ENCODE results near the gene TTC28. TPM values are rescaled to one million over a fixed set of nuclear protein-coding genes. Genes with fewer than 3 reads are reported as not detected.

The TTC28 gene
- total and polyA plus RNA-seq, 12 donors, result 2.1 to 27.7 (median 20.4) TPM

DNA sequence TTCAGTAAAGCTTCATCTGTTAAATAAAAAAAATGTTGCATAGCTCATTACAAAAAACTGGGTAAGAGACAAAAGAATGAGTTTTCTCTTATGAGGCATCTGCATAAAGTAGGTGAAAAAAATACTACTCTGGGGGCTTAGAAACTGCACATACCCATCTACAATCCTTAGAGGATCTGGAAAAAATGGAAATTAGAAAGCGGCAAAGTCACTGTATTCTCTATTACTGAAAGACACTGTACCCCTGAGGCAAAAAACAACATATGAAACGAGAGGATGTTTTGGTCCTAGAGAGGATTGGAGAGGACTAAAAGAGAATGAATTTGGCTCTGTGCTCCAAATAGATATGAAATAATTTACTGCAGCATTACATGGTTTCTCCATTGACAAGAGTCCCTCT, 553.8 kb downstream of the TTC28 start:
- H3K27me3 ChIP-seq, result no peaks in the 10 kb centered on the region
- intact Hi-C loops (cut with DNase I), result no loop called here
- no peaks in the 10 kb centered on the region for H3K36me3 ChIP-seq
- DNase-seq (no peak), ATAC-seq (no peak)
- no peak overlapping the region for H3K4me3 ChIP-seq
- 87 to 89% methylated on average over 2 of the region's 2 CpGs for WGBS, 2 donors
- no peak overlapping the region for H3K27ac ChIP-seq
- H3K9me3 ChIP-seq, result no peaks in the 10 kb centered on the region
- TF ChIP-seq, protein P1, sequence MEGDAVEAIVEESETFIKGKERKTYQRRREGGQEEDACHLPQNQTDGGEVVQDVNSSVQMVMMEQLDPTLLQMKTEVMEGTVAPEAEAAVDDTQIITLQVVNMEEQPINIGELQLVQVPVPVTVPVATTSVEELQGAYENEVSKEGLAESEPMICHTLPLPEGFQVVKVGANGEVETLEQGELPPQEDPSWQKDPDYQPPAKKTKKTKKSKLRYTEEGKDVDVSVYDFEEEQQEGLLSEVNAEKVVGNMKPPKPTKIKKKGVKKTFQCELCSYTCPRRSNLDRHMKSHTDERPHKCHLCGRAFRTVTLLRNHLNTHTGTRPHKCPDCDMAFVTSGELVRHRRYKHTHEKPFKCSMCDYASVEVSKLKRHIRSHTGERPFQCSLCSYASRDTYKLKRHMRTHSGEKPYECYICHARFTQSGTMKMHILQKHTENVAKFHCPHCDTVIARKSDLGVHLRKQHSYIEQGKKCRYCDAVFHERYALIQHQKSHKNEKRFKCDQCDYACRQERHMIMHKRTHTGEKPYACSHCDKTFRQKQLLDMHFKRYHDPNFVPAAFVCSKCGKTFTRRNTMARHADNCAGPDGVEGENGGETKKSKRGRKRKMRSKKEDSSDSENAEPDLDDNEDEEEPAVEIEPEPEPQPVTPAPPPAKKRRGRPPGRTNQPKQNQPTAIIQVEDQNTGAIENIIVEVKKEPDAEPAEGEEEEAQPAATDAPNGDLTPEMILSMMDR (IDR thresholded peaks at IDR 0.05), result no peak
- H3K4me1 ChIP-seq, result peaks cover 0 to 9% (median 6%) of the 10 kb centered on the region in 9 donors

DNA sequence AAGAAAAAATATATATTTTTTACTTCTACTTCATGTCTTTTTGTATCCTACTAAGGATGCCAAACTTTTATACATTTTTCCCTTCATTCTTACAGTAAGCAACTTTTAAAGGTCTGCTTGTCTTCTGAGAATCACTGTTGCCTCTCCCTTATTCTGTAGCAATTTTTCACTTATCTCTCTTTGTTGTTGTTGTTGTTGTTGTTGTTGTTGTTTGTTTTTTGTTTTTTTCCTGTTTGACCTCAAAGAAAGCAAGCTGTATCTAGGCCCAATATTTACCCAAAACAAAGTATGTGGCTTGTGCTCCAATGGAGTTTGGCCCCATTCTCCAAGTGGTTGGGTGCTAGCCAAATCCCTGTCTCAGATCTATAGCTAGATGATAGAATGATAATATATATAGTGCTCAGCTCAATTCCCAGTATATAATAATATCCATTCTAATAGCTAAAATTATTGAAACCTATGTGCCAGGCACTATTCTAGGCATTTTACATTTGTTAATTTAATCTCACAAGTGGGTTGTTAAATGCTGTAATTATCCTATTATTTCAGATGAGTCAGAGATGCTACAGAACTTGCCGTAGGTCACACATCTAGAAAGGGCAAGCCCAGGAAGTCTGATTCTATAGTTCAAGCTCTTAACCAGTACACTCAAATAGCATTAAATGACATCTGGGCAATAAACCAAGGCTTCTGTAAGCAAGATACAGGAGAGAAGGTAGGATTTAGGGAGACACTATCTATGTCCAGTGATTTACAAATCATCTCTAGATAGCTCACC, 555.5 kb downstream of the TTC28 start:
- Histone ChIP-seq H3K4me1 (peaks cover 0 to 21% (median 10%) of the 10 kb centered on the region in 9 donors), H3K27ac (no peak overlapping the region), H3K36me3 (no peaks in the 10 kb centered on the region), H3K9me3 (no peaks in the 10 kb centered on the region), H3K4me3 (no peak overlapping the region), H3K27me3 (no peaks in the 10 kb centered on the region)
- ATAC-seq (no peak), DNase-seq (no peak)
- intact Hi-C loops (cut with DNase I), result no loop called here
- 87 to 97% methylated on average over 1 of the region's 1 CpG for WGBS, 2 donors
- TF ChIP-seq, protein P1 (IDR thresholded peaks at IDR 0.05), result no peak

DNA sequence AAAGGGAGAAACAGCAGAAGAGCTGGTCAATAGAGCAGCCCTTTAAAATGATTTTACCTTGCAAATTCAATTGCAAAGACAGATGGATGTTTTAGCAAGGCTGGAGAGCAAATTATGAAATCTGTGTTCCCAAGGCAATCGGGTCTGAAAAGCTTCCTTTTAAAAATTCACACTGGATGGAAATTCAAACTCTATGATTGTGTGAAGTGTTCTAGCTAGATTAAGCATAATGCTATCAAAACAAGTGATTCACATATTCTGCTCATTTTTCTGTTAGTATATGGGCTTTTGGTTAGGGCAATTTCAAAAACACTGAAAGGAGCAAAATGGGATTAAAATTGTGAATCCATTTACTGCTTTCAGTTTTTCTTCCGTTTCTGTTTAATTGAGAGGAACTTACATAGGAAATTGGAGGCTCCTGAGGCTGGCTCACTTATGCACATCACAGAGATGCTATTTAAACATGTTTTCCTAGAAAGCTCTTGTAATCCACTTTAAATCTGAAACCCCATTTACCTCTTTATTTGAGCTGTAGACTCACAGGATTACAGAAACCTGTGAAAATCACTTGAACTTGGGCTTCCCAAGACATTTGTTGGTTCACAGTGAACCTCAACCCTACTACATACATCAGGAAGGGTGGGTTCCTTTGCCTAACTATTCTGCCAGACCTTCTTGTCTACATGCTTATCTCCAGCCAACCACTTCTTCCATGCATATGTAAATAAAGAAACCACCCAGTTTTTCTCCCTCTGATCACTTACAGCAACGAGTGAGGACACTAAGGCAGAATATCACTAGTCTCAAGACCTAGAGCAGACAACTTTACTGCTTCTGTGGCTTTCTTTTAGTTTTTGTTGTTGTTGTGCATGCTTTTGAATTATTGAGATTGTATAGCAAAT, 558.7 kb downstream of the TTC28 start:
- Histone ChIP-seq H3K4me3 (no peak overlapping the region), H3K27me3 (no peaks in the 10 kb centered on the region), H3K4me1 (peaks cover 0 to 42% (median 19%) of the 10 kb centered on the region in 9 donors), H3K9me3 (no peaks in the 10 kb centered on the region), H3K36me3 (no peaks in the 10 kb centered on the region), H3K27ac (peak overlapping the region in 3 of 10 donors; percentile 3 to 19 (median 5))
- TF ChIP-seq, protein P1 (IDR thresholded peaks at IDR 0.05), result no peak
- WGBS, 2 donors, result 41 to 55% methylated on average over 3 of the region's 3 CpGs
- intact Hi-C loops (cut with DNase I), result no loop called here
- ATAC-seq, result no peak
- no peak for DNase-seq

DNA sequence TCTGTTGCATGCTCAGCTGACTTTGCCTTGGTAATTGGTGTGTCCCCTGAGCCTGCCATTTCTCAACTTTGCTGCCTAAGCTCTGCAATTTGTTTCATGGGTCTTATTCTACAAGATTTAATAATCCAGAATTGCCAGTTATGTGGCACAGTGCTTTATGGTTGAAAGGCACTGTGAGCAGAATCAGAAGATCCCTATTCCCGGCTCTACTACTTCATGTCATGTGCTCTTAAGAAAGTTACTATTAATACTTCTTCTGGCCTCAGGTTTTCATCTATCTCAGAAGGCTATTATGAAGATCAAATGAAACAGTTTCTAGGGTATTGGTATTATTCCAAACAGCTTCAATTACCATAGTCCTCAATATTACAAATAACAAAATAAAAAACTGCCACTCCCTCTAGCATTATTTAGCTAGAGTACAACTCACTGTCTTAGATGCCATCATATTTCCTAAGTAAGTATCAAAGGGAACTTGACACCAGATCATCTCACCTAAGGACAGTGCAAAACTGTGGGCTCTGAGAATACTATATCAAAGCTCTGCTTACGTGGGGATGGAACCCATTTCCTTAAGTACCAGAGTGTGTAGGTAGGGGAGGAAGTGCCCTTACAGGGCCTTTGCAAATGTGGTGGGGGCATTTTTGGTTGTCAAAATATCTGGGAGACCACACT, 560.5 kb downstream of the TTC28 start:
- Histone ChIP-seq H3K4me1 (peaks cover 0 to 48% (median 20%) of the 10 kb centered on the region in 9 donors), H3K4me3 (no peak overlapping the region), H3K9me3 (no peaks in the 10 kb centered on the region), H3K27me3 (no peaks in the 10 kb centered on the region), H3K36me3 (no peaks in the 10 kb centered on the region), H3K27ac (peak overlapping the region in 3 of 10 donors; percentile 22 to 24 (median 23))
- DNase-seq (no peak), ATAC-seq (peak in 3 of 8 donors; percentile 24 to 50 (median 39))
- intact Hi-C loops (cut with DNase I), result loop anchor here in 1 of 10 donors (10.0 kb wide), 1 partner anchor 94 kb away; no protein-coding TSS in a partner anchor
- 76 to 79% methylated on average over 2 of the region's 2 CpGs for WGBS, 2 donors
- TF ChIP-seq, protein P1 (IDR thresholded peaks at IDR 0.05), result no peak
